GM18858 (cell line): ENCODE data around the gene PRKCD.

Experiments used
- ATAC-seq: cut with Tn5 transposase; IDR thresholded peaks from one replicate; pipeline ENCODE4 v1.9.1; 2021; ENCODE audit not compliant: unreplicated experiment

Gene PRKCD

GRCh38 chr3:53230789-53231188 is 69.8 kb downstream of the PRKCD start:
- no peak for ATAC-seq

DNA sequence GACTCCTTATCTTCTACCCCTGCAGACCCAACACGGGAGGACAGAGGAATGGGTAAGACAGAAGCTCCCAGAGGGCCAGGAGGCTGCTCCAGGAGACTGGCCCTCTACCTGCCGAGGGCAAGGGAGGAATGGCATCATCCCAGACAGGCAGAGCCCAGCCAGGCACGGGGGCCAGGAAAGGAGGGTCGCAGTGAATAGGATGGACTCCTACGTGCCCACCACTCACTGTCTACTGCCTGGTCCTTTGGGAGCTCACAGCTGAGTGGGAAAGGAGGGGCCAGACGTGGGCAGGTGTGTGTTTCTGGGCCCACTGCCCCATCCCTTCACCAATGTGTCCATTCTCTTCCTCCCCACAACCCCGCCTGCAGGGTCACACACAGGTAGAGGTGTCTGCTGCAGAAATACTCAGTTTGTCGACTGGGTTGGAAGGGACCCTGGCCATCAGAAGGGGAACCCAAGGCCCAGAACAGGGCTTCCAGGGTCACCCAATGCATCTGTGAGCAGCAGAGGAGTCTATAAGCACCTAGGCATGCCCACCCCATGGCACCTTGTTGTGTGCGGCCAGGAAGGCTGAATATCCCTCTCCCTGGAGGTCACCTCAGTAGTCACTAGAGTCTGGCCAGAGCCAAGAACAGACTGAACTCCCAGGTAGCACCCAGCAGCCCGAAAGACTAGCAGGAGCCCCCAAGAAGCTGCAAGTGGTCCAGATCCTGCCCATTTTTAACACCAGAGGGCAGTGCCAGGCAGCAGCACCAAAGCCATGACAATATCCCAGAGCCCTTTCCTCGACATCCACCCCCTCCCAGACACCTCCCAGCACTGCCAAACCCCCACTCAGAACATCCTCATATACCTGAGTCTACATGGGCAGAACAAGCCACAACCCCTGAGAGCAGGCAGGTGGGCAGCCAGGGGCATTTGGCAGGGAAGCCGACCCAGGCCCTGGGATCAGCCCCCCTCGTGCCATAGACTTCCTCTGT is 70.8 kb downstream of the PRKCD start:
- no peak for ATAC-seq

DNA sequence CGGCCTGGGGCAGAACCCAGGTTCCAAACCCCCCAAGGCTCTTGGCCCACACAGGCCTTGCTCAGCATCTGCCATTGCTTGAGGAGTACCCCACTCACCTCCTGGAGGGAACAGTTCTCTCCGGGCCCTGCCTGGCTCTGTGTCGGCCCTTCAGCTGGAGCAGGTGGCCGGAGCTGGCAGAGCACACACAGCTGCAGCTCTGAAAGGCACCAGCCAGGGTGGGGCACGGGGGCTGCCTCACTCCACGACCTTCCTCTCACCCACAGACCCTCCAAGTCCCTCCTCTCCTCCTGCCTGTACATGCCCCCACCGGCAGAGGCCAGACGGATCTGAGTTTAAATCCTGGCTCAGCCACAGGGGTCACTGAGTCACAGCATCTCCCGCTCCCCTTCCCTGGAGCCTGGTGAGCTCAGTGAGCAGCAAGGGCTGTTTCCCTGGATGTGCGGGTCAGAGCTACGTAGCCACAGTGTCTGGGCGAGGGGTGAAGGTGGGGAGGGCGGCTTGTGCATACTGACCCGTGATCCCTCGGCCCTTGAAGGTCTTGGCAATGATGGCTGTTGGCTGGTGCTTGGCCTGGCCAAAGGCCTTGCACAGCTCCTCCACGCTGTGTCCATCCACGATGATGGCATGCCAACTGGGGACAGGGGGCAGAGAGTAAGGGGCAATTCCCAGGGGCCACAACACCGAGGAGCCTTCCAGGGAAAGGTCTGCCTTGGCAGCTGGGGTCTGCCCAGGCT is 71.8 kb downstream of the PRKCD start:
- no peak for ATAC-seq

DNA sequence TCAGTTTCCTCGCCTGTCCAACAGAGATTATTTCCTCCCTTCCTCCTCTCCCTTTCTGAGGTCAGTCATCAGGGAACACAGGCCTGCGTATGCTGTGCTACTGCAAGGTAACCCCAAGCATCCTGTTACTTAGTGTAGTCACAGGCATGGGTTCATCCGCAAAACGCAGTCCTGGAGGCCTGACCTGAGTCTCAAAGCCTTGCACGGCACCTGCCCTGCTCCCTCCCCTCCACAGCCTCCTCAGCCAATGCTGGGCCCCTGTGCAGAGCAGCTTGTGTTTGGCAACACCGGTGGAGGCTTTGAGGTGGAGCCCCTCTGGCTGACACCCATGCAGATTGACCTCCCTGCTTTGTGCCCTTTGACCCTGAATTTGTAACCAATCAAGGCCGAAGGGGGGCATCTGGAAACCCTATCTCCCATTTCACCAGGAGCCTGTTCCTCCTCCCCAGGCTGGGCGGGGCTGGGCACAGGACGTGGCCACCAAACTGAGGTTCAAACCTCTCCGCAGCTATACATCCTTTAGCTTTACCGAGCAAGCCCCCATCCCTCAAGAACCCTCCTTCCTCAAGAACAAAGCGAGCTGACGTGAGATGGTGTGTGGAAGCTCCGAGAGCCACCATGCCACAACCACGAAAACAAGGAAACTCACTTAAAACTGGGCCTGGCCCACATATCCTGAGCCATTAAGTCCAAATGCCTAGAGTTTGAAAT is 73.3 kb downstream of the PRKCD start:
- ATAC-seq = no peak

DNA sequence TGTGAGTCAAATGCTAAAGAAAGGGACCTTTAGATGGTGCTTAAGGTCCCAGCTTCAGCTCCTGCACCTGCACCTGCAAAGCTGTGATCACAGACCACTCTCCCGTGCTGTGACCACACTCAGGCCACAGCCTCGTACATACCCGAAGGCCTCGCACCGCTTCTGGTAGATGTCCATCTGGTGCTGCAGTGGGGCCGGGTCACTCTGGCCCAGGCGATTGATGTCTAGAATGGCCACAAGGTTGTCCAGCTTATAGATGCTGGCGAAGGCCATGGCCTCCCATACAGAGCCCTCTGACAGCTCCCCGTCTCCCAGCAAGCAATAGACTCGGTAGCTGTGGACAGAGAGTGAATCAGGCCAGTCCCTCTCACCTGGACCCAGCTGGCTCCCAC is 73.8 kb downstream of the PRKCD start:
- ATAC-seq = no peak

DNA sequence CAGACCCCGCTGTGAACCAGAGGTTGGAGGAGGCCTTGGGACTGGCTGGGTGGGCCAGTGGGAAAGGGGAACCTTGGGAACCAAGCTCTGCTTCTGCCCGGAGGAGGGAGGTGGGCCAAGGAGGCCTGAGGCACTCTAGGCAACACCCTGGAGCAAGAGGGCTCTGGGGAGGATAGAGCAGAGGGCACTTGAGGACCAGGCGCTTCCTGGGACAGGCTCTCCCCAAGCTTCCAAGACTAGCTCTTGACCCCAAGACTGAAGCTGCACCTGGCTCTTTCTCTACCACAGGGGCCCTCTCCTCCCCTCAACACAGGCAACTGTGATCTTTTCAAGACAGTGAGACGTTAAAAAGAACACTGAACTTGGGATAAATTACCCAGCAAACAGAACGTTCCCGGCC is 74.5 kb downstream of the PRKCD start:
- ATAC-seq = no peak

DNA sequence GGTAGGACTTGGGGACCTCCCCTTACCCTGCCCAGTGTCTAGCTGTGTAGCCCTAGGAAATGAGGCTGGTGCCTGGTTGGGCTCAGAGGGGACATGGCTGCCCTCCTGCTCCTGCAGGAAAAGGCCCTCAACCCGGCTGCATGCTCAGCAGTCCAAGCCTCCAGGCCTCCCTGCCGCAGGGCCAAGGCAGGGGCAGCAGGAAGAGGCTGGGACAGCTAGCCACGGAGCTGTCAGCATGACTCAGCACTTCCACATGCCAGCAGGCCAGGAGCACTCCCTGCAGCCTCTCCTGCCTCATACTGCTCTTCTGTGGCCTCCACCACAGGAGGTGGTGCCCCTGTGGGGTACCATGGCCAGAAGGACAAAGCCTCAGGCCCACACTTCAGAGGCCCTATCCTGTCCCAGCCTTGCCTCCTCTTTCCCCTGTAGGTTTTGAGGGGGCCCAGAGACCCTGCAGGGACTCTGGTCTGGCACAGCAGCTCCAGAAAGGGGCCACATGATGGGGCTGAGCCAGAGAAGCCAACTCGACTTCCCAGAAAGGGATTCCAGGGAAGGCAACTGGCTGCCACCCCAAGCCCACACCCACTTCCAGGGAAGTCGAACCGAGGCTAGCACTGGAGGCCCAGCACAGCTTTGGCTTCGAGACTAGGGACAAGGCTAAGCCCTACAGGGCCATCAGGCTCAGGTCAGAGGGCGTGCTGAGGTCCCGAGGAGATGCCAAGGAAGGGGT is 75.3 kb downstream of the PRKCD start:
- no peak for ATAC-seq

DNA sequence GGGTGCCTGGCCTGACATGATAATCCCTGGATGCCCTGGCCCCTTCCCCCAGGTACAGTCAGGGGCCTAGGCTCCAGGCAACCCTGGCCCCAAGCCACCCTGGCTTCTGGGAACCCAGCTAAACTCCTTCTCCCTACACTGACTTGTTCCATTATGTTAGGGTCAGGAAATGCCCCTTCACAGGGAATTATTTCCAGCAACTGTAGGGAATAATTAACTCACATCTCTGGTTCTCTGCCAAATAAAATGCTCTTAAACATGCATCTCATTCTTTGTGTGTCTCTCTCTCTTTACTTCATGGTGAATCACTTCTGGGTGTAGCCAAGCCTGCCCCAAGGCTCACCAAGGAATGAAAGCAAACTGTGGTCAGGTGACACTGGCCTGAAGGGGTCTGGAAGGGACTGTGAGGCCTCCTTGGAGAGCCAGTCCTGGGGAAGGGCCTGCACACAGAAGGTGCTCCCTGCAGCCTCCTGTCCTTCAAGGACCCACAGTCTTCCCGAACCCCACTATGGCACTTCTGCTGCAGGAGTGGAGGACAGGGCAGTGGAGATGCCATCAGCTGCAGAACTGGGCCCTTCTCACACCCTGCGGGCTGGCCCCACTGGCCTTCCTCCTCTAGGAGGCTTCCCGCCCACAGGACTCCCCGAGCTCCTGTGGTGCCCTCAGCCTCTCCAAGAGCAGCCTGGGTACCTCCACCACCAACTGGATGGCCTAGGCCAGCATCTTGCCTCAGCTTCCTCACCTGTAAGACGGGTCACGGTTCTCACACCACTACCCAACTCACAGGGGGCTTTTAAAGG is 77.2 kb downstream of the PRKCD start:
- no peak for ATAC-seq

DNA sequence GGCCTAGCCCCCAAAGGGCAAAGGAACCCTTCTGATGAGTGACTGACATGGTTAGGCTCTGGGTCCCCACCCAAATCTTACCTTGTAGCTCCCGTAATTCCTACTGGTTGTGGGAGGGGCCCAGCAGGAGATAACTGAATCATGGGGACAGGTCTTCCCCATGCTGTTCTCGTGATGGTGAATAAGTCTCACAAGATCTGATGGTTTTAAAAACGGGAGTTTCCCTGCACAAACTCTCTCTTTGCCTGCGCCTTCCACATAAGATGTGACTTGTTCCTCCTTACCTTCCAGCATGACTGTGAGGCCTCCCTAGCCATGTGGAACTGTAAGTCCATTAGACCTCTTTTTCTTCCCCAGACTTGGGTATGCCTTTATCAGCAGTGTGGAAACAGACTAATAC is 77.9 kb downstream of the PRKCD start:
- ATAC-seq = no peak

DNA sequence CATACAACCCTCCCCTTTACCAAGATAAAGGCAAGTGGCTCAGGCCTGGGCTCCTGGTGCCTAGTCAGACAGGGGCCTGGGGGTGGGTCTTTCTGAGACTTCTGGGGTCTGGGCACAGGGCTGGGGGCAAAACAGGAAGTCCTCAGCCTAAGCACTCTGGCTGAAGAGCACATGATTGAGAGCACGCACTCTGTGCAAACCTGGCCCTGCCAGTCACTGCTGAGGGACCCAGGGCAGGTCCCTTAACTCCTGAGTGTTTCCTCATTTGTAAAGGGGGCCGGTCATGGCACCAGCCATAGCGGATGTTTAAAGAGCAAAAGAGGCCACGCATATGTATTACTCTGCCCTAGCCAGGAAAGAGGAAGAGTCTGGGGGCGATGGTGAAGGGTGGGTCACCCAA is 78.8 kb downstream of the PRKCD start:
- no peak for ATAC-seq

- ATAC-seq = no peak
Measured at GRCh38 chr3:53240989-53241972, 80.3 kb downstream of the PRKCD start.

- ATAC-seq = no peak
Measured at GRCh38 chr3:53242155-53242554, 81.1 kb downstream of the PRKCD start.
